ENCODE results near the gene MGAT5B. TPM values are rescaled to one million over a fixed set of nuclear protein-coding genes. Genes with fewer than 3 reads are reported as not detected.

The MGAT5B gene
- total and polyA plus RNA-seq, 4 donors, result 0.28 to 0.67 (median 0.46) TPM

DNA sequence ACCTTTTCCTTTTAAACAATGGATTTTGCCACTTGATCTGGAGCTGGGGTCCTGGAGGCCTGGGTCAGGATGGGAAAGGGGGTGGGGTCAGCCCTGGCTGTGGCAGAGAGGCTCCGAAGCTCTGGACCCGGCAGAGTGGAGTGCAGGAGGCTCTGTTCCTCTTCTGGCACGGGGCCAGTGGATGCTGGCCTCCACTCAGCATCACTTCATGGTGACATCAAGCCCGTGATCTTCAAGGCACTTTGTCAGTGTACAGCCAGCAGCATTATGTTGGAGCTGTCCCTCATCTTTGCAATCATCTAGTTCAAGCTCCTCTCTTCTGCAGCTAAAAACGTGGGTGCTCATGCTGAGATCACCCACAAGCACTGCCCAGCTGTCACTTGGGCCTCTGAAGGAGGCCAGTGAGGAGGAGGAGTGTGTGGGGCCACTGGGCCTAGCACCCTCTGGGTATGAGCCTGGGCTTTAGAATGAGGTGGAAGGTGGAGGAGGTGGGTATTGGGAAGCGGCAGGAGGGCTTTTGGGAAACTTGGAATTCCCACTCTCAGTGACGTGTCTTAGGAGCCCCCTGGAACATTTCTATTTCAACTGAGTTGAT, 45.9 kb upstream of the MGAT5B start:
- WGBS, 2 donors, result 77 to 82% methylated on average over 7 of the region's 7 CpGs
- DNase-seq, result no peak
- Histone ChIP-seq H3K9ac (ENCODE audit: insufficient read depth in 1 of 2, low read length in 2 of 2) (no peak overlapping the region), H3K4me3 (no peak overlapping the region), H3K27ac (ENCODE audit: low read depth in 1 of 2, low read length in 1 of 2) (no peak overlapping the region), H3K36me3 (ENCODE audit: control insufficient read depth in 4 of 4, insufficient read depth in 4 of 4, low read length in 4 of 4) (no peaks in the 10 kb centered on the region), H3K4me1 (ENCODE audit: control insufficient read depth in 5 of 5, insufficient read depth in 5 of 5, low read length in 5 of 5) (no peaks in the 10 kb centered on the region), H3K9me3 (ENCODE audit: control insufficient read depth in 4 of 4, insufficient read depth in 3 of 4, low read length in 3 of 4) (peaks cover 0 to 2% (median 0%) of the 10 kb centered on the region in 4 donors), H3K27me3 (ENCODE audit: control insufficient read depth in 3 of 3, insufficient read depth in 3 of 3, low read length in 2 of 3) (peaks cover 0 to 2% (median 0%) of the 10 kb centered on the region in 3 donors)
- ATAC-seq (ENCODE audit: insufficient read depth, low FRiP score), result no peak
- TF ChIP-seq, protein P1, sequence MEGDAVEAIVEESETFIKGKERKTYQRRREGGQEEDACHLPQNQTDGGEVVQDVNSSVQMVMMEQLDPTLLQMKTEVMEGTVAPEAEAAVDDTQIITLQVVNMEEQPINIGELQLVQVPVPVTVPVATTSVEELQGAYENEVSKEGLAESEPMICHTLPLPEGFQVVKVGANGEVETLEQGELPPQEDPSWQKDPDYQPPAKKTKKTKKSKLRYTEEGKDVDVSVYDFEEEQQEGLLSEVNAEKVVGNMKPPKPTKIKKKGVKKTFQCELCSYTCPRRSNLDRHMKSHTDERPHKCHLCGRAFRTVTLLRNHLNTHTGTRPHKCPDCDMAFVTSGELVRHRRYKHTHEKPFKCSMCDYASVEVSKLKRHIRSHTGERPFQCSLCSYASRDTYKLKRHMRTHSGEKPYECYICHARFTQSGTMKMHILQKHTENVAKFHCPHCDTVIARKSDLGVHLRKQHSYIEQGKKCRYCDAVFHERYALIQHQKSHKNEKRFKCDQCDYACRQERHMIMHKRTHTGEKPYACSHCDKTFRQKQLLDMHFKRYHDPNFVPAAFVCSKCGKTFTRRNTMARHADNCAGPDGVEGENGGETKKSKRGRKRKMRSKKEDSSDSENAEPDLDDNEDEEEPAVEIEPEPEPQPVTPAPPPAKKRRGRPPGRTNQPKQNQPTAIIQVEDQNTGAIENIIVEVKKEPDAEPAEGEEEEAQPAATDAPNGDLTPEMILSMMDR (IDR thresholded peaks at IDR 0.05; ENCODE audit: control extremely low read depth, extremely low read depth), result no peak

DNA sequence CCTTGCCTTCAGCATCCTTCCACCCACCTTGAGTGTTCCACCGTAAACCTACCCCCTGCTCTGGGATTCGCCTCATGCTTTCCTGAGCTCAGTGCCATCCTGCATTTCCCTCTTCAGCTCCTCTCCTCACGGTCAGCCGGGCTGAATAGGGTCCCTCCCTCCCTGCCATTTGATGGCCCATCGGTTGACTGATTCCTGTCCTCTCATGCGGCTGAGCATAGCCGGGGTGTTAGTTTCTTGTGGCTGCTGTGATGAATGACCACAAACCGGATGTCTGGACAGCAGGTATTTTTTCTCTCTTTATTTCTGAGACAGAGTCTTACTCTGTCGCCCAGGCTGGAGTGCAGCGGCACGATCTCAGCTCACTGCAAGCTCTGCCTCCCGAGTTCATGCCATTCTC, 44.1 kb upstream of the MGAT5B start:
- ATAC-seq (ENCODE audit: insufficient read depth, low FRiP score) (no peak), DNase-seq (no peak)
- Histone ChIP-seq H3K36me3 (ENCODE audit: control insufficient read depth in 4 of 4, insufficient read depth in 4 of 4, low read length in 4 of 4) (no peaks in the 10 kb centered on the region), H3K4me3 (no peak overlapping the region), H3K9ac (ENCODE audit: insufficient read depth in 1 of 2, low read length in 2 of 2) (no peak overlapping the region), H3K9me3 (ENCODE audit: control insufficient read depth in 4 of 4, insufficient read depth in 3 of 4, low read length in 3 of 4) (peaks cover 0 to 2% (median 0%) of the 10 kb centered on the region in 4 donors), H3K27ac (ENCODE audit: low read depth in 1 of 2, low read length in 1 of 2) (no peak overlapping the region), H3K4me1 (ENCODE audit: control insufficient read depth in 5 of 5, insufficient read depth in 5 of 5, low read length in 5 of 5) (no peaks in the 10 kb centered on the region), H3K27me3 (ENCODE audit: control insufficient read depth in 3 of 3, insufficient read depth in 3 of 3, low read length in 2 of 3) (peaks cover 0 to 2% (median 0%) of the 10 kb centered on the region in 3 donors)
- TF ChIP-seq, protein P1 (IDR thresholded peaks at IDR 0.05; ENCODE audit: control extremely low read depth, extremely low read depth), result no peak
- 83 to 91% methylated on average over 12 of the region's 12 CpGs for WGBS, 2 donors

DNA sequence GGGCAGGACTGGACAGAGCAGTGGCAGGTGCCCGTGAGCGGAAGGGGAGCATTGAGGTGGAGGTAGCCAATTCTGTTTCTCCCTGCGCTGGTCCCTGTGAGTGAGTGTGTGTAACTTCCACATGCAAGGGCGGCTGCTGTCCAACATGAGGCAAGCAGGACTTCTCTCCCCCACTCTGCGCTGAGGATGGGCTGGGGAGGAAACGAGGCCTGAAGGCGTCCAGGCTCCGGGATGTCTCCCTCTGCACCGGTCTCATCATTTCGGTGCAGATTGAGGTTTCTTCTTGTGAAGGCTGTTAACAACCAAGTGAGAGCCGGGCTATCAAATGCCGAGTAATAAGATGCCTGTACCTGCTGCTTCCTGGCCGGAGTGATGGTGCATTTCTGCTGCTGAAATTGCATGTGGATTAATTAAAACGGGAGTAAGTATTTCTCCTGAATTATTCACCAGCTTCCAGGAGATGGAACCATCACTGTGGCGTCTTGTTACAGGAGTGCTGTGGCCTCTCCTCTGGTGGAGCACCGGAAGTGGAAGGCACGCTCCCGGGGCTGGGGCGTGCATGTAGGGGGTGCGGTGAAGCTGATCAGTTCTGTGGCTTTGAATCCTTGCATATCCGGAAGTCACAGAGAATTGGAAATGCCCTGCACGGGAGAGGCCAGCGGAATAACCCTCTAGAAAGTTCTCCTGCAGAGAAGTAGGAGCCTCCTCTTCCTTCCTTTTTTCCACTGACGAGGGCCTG, 41.7 kb upstream of the MGAT5B start:
- Histone ChIP-seq H3K4me1 (ENCODE audit: control insufficient read depth in 5 of 5, insufficient read depth in 5 of 5, low read length in 5 of 5) (no peaks in the 10 kb centered on the region), H3K27ac (ENCODE audit: low read depth in 1 of 2, low read length in 1 of 2) (no peak overlapping the region), H3K9me3 (ENCODE audit: control insufficient read depth in 4 of 4, insufficient read depth in 3 of 4, low read length in 3 of 4) (peaks cover 0 to 2% (median 0%) of the 10 kb centered on the region in 4 donors), H3K27me3 (ENCODE audit: control insufficient read depth in 3 of 3, insufficient read depth in 3 of 3, low read length in 2 of 3) (peaks cover 0 to 2% (median 0%) of the 10 kb centered on the region in 3 donors), H3K9ac (ENCODE audit: insufficient read depth in 1 of 2, low read length in 2 of 2) (no peak overlapping the region), H3K36me3 (ENCODE audit: control insufficient read depth in 4 of 4, insufficient read depth in 4 of 4, low read length in 4 of 4) (no peaks in the 10 kb centered on the region), H3K4me3 (no peak overlapping the region)
- TF ChIP-seq, protein P1 (IDR thresholded peaks at IDR 0.05; ENCODE audit: control extremely low read depth, extremely low read depth), result no peak
- ATAC-seq (ENCODE audit: insufficient read depth, low FRiP score) (no peak), DNase-seq (no peak)
- 56 to 62% methylated on average over 24 of the region's 24 CpGs for WGBS, 2 donors
